Right lobe of liver (tissue), 6 donors: ENCODE data around the gene HOXD8. TPM values are rescaled to one million over a fixed set of nuclear protein-coding genes. Genes with fewer than 3 reads are reported as not detected.
A peak's percentile ranks its signal among the peaks of the same experiment; 100 is the strongest.

Experiments
- ATAC-seq, 4 donors: fragments of 200-7000 bp; cut with Tn5 transposase; one replicate each; pipeline ENCODE4 v1.9.1; 2020; ENCODE audit warnings: mild to moderate bottlenecking in 4 of 4, moderate library complexity in 4 of 4
- DNase-seq, 3 donors: peaks; one replicate each; pipeline ENCODE4 v3.0.0-alpha.2; 2020
- H3K27ac ChIP-seq, 3 donors: fragments of 200-600 bp; one replicate each; pipeline ENCODE4 v1.8.0; 2022
- H3K27me3 ChIP-seq, 2 donors: fragments of 200-600 bp; one replicate each; pipeline ENCODE4 v1.8.0; 2022
- H3K36me3 ChIP-seq, 4 donors: fragments of 200-600 bp; sonication (generic) in 1 of 4; one replicate each; pipeline versions ENCODE4 v1.5.1 to v1.8.0; 2017 to 2022; ENCODE audit warnings: control low read depth in 1 of 4
- H3K4me1 ChIP-seq, 4 donors: fragments of 200-600 bp; sonication (generic) in 1 of 4; one replicate each; pipeline versions ENCODE4 v1.5.1 to v1.8.0; 2017 to 2022; ENCODE audit warnings: control low read depth in 1 of 4
- H3K4me3 ChIP-seq, 3 donors: fragments of 200-600 bp; one replicate each; pipeline ENCODE4 v1.8.0; 2022
- H3K9me3 ChIP-seq, 4 donors: fragments of 200-600 bp; sonication (generic) in 1 of 4; one replicate each; pipeline versions ENCODE4 v1.5.1 to v1.8.0; 2017 to 2022; ENCODE audit warnings: control low read depth in 1 of 4
- POLR2A ChIP-seq: fragments of 450-650 bp; IDR thresholded peaks from one replicate; pipeline ENCODE4 v1.6.1; 2017; ENCODE audit warnings: antibody characterized with exemption, mild to moderate bottlenecking
- WGBS: methylation state at CpG from one replicate; pipeline ENCODE4 v1.1.6; 2018; ENCODE audit warnings: low coverage, low lambda C conversion rate; ENCODE audit not compliant: insufficient coverage; ENCODE audit errors: missing lambda C conversion rate; 5-methylcytosine and 5-hydroxymethylcytosine counted together
- intact Hi-C, 2 donors: fragments of 100-400 bp; cut with DNase I; formaldehyde crosslinking; loops; one replicate each; pipeline versions ENCODE4 v1.11.2 to v1.14.1; 2022
- total RNA-seq, 6 experiments: library from RNA; depleted of rRNA in 2 of 6; stranded (reverse); fragments of >200 nt in 2 of 6; fragmentation: NEBNext Ultra II Directional in 3 of 6; extraction: Animal tissue kit (Norgen Biotek cat#: 25700) in 3 of 6; gene quantifications; one replicate each; pipeline versions ENCODE4 v1.1.0 to v1.2.4, GENCODE V29; 2016 to 2023
- TF ChIP-seq, protein P1 (sequence below), 4 donors: fragments of 200-600 bp in 3 of 4; fragments of 450-650 bp in 1 of 4; IDR thresholded peaks; one replicate each; pipeline versions ENCODE4 v1.5.1 to v1.8.0; 2016 to 2022; ENCODE audit warnings: antibody characterized with exemption in 4 of 4, mild to moderate bottlenecking in 2 of 4
- donor health status: DM: no; HTN: yes; CAD: no.
- donor health status: DM: no; HTN: no; CAD: no.
- donor health status: DM: no; HTN: no; CAD: no.
- donor health status: DM: no; HTN: yes; CAD: no.
- donor health status: DM: no; HTN: yes; CAD: no.

HOXD8 gene
- total RNA-seq, 6 experiments from 2014 or later = 0.74 TPM; not detected in 5

DNA sequence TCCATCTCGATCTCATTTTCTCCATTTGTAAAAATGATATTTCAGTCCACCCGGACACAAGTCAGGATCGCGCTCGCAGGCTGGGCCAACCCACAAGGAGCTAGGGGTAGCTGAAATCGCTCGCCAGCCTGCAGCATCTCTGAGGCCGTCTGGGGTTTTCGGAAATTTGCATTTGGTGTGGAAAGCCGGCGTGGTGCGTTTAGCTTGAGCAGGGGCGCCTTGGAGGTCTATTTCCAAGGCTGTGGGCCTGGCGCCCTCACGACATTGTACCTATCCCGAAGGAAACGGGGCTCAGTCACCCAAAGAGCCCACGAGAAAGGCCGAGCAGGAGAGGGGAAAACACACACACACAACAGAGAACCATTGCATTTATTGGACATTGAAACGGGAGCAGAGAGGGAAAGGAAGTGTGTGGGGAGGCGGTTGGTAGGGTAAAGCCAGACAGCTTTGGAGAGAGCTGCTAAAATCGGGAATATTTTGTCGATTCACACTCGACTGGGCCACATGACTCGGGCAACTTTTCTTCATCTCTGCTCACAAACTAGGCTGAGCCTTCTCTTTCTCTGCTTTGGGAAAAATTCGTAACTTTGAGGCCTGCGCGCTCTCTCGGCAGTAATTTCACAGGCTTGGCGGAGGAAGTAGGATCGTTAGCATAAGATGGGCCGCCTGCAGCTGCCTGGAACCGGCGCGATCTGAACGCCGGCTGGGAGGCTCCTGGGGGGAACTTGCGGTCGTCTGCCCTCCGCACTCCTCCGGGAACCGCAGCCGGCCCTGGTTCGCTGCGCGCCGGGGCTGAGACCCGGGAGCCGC, 1.1 kb upstream of the HOXD8 start:
- H3K4me3 ChIP-seq = no peak overlapping the region
- H3K4me1 ChIP-seq = peaks cover 0 to 12% (median 0%) of the 10 kb centered on the region in 4 donors
- 8% methylated on average over 33 of the region's 49 CpGs for WGBS
- peaks cover 22 to 74% of the 10 kb centered on the region in 2 donors for H3K27me3 ChIP-seq
- H3K9me3 ChIP-seq = no peaks in the 10 kb centered on the region
- intact Hi-C loops = loop anchor here (10.0 kb wide), 2 partner anchors 686 to 706 kb away; no protein-coding TSS in a partner anchor
- H3K36me3 ChIP-seq = no peaks in the 10 kb centered on the region
- TF ChIP-seq POLR2A = no peak
- TF ChIP-seq, protein P1, sequence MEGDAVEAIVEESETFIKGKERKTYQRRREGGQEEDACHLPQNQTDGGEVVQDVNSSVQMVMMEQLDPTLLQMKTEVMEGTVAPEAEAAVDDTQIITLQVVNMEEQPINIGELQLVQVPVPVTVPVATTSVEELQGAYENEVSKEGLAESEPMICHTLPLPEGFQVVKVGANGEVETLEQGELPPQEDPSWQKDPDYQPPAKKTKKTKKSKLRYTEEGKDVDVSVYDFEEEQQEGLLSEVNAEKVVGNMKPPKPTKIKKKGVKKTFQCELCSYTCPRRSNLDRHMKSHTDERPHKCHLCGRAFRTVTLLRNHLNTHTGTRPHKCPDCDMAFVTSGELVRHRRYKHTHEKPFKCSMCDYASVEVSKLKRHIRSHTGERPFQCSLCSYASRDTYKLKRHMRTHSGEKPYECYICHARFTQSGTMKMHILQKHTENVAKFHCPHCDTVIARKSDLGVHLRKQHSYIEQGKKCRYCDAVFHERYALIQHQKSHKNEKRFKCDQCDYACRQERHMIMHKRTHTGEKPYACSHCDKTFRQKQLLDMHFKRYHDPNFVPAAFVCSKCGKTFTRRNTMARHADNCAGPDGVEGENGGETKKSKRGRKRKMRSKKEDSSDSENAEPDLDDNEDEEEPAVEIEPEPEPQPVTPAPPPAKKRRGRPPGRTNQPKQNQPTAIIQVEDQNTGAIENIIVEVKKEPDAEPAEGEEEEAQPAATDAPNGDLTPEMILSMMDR (IDR thresholded peaks at IDR 0.05) = no peak
- no peak overlapping the region for H3K27ac ChIP-seq
- DNase-seq (no peak), ATAC-seq (no peak)

DNA sequence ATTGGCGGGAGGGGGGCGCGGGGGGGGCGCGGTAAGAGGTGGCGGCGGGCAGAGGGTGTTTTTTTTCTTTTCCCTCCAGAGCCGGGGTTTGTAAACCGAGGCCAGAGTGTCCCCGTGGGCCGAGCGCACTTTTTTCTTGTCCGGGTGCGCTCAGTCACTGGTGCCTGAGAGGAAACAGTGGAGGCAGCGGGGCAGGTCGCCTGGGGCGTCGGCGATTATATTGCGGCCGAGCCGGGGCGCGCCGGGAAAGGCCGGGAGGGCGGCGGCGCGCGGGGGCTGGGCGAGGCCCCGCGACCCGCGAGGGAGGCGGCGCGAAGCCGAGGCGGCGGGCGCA, 275 bp downstream of the HOXD8 start:
- WGBS = 0% methylated on average over 2 of the region's 43 CpGs

DNA sequence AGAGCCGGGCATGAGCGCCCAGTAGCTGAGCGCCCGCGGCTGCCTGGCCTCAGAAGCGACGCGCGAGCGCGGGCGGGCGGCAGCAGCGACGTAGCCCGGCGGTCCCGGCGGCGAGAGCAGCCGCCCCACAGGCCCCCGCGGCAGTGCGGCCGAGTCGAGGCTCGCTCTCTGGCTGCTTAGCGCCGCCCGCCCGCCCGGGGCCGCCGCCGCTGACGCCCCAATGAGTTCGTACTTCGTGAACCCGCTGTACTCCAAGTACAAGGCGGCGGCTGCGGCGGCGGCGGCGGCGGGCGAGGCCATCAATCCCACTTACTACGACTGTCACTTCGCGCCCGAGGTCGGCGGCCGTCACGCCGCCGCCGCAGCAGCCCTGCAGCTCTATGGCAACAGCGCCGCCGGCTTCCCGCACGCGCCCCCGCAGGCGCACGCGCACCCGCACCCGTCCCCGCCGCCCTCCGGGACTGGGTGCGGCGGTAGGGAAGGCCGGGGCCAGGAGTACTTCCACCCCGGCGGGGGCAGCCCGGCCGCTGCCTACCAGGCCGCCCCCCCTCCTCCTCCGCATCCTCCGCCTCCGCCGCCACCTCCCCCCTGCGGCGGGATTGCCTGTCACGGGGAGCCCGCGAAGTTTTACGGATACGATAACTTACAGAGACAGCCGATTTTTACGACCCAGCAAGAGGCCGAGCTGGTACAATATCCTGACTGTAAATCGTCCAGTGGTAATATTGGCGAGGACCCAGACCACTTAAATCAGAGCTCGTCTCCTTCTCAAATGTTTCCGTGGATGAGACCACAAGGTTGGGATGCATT, 847 bp downstream of the HOXD8 start:
- H3K9me3 ChIP-seq = no peaks in the 10 kb centered on the region
- ATAC-seq (peak in 1 of 4 donors; percentile 32), DNase-seq (no peak)
- TF ChIP-seq POLR2A = no peak
- TF ChIP-seq, protein P1 (IDR thresholded peaks at IDR 0.05) = no peak
- peaks cover 23 to 68% of the 10 kb centered on the region in 2 donors for H3K27me3 ChIP-seq
- H3K36me3 ChIP-seq = no peaks in the 10 kb centered on the region
- H3K4me3 ChIP-seq = no peak overlapping the region
- WGBS = 7% methylated on average over 5 of the region's 100 CpGs
- peaks cover 0 to 12% (median 0%) of the 10 kb centered on the region in 4 donors for H3K4me1 ChIP-seq
- no peak overlapping the region for H3K27ac ChIP-seq
- intact Hi-C loops = no loop called here

More for the DNA sequence above, 275 bp downstream of the HOXD8 start:
- no peaks in the 10 kb centered on the region for H3K9me3 ChIP-seq
- no peak for ATAC-seq
- no peak overlapping the region for H3K27ac ChIP-seq
- TF ChIP-seq POLR2A = no peak
- TF ChIP-seq, protein P1 (IDR thresholded peaks at IDR 0.05) = no peak
- H3K27me3 ChIP-seq = peaks cover 23 to 73% of the 10 kb centered on the region in 2 donors
- no peaks in the 10 kb centered on the region for H3K36me3 ChIP-seq
- H3K4me3 ChIP-seq = no peak overlapping the region
- intact Hi-C loops = loop anchor here (10.0 kb wide), 2 partner anchors 685 to 705 kb away; no protein-coding TSS in a partner anchor
- peaks cover 0 to 12% (median 0%) of the 10 kb centered on the region in 4 donors for H3K4me1 ChIP-seq
- no peak for DNase-seq

DNA sequence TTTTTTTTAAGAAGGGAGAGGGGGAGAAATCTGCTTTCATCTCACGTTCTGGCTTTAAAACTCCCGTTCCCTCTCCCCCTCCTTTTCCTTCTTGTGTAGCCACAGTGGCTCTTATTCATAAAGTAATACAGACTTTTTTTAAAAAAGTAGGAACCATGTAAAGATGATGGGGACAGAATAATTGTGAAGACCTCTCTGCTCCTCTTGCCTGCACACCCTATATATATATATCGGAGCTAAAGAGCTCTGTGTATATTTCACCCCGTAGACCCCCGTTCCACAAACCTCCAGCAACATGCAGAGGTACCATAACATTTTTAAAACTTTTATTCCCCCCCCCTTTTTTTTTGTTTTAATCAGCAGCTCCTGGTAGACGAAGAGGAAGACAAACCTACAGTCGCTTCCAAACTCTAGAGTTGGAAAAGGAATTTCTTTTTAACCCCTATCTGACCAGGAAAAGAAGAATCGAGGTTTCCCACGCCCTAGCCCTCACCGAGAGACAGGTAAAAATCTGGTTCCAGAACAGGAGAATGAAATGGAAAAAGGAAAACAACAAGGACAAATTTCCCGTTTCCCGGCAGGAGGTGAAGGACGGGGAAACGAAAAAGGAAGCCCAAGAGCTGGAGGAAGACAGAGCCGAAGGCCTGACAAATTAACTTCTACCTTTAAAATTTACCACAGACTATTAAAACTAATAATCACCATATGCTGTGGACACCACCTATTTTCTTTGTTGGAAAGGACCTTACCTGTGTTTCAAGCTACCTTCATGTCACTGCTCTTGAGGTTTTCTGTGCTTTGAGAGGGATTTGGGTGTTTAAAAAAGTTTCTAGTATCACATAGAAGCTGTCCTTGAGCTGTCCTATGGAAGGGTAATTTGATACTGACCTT, 1.7 kb downstream of the HOXD8 start:
- Histone ChIP-seq H3K27ac (no peak overlapping the region), H3K9me3 (no peaks in the 10 kb centered on the region), H3K36me3 (no peaks in the 10 kb centered on the region), H3K27me3 (peaks cover 24 to 69% of the 10 kb centered on the region in 2 donors), H3K4me1 (peaks cover 0 to 12% (median 0%) of the 10 kb centered on the region in 4 donors), H3K4me3 (no peak overlapping the region)
- no peak for ATAC-seq
- no peak for DNase-seq
- intact Hi-C loops = no loop called here
- no peak for TF ChIP-seq POLR2A
- TF ChIP-seq, protein P1 (IDR thresholded peaks at IDR 0.05) = no peak
- 8% methylated on average over 15 of the region's 15 CpGs for WGBS
